Stimulated activated naive CD4-positive, alpha-beta T cell treated with Interleukin-2 at 50 U/mL for 16 hours (primary cell): ENCODE measurements around the gene IL25.
"Not testable (repeated sequence)": the region's sequence is repeated elsewhere in the genome, so short reads cannot be mapped to it uniquely, and the experiment has no call there.

ENCODE experiments used
- DNase-seq: peaks from one replicate; lab custom pipeline; 2025; lab: John Stamatoyannopoulos, UW

The IL25 gene

GRCh38 chr14:23389396-23389795, 16.8 kb downstream of the IL25 start:
- DNase-seq, result no peak

GRCh38 chr14:23389871-23390270, 17.3 kb downstream of the IL25 start:
- not testable (repeated sequence) for DNase-seq

- no peak for DNase-seq
Observed at GRCh38 chr14:23392613-23393012, 20.0 kb downstream of the IL25 start.

DNA sequence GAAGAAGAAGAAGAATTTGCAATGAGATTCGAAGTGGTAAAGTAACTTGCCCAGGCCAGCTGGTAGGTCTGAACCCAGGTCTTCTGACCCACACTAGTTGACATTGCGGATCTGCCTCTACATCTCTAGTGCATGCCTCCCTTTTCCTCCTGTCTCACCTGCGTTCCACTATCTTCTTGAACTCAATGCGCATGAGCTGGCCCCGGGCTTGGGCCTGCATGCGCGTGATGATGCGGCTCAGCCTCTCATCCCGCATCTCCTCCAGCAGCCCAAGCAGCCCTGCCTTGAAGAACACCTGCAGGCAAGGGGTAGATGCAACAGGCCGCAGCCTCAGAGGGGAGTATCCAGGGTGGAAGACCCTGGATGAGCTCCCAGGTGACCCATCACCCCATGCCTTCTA, 23.5 kb downstream of the IL25 start:
- DNase-seq, result no peak

GRCh38 chr14:23396781-23397407, 24.3 kb downstream of the IL25 start:
- DNase-seq, result no peak

- no peak for DNase-seq
Observed at GRCh38 chr14:23398348-23398747, 25.7 kb downstream of the IL25 start.

- DNase-seq, result no peak
Observed at GRCh38 chr14:23399136-23399535, 26.5 kb downstream of the IL25 start.

- no peak for DNase-seq
Observed at GRCh38 chr14:23399591-23399990, 27.0 kb downstream of the IL25 start.

DNA sequence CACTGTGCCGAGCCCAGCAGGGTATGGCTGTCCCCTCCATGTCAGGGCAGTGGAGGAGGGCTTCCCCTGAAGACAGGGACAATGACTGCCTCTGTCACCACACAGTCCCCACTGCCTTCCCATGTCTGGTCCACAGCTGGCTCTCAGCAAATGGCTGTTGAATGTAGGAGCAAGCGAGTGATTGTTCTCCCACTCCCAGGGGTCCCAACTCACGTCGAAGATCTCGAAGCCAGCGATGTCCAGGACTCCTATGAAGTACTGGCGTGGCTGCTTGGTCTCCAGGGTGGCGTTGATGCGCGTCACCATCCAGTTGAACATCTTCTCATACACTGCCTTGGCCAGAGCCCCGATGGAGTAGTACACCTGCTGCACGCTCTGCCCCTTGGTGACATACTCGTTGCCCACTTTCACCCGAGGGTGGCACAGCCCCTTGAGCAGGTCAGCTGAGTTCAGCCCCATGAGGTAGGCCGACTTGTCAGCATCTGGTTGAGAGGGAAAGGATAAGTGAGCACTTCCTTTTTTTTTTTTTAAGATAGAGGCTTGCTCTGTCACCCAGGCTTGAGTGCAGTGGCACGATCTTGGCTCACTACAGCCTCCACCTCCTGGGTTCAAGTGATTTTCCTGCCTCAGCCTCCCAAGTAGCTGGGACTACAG, 28.0 kb downstream of the IL25 start:
- DNase-seq, result not testable (repeated sequence)

- DNase-seq, result no peak
Observed at GRCh38 chr14:23401291-23401690, 28.7 kb downstream of the IL25 start.

DNA sequence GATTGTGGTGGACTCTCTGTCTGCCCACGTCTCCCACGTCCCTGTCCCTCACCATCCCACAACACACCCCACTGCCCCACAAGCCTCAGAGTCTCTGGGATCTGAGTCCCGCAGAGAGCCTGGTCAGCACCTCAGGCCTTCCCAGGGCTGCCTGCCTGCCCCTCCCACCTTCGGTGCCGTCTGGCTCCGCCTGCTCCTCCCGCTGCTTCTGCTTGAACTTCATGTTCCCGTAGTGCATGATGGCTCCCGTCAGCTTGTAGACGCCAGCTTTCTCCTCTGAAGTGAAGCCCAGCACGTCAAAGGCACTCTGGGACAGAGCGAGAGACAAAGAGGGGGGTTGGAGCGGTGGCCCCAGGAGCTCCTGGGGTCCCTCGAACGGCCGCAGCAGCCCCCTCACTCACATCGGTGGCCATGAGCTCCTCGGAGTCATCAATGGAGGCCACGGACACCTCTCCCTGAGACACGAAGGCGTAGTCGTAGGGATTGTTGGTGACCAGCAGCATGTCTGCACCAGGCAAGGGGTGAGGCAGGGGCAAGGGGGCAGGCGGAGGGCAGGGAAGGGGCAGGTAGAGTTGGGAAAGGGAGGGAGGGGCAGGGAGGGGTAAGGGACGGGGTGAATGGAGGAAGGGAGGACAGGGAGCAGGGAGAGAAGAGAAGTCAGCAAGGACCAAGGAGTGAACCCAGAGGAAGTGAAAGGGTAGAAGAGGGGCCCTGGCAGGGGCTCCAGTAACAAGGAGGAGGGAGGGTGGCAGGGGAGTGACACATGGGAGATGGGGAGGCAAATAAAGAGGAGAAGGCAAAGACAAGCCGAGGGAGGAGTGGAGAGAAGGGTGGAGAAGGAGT, 29.9 kb downstream of the IL25 start:
- no peak for DNase-seq

DNA sequence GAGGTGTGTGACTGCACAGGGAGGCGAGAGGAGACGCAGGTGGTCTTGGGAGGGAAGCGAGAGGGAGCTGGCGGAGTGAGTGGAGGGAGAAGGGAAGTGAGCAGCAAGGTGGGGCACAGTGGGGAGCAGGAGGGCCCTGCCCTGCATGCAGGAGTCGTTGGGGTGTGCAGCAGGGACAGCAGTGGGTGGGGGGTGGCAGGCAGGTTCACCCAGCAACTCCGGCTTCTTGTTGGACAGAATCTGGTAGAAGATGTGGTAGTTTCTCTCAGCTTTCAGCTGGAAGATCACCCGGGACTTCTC, 30.5 kb downstream of the IL25 start:
- no peak for DNase-seq

DNA sequence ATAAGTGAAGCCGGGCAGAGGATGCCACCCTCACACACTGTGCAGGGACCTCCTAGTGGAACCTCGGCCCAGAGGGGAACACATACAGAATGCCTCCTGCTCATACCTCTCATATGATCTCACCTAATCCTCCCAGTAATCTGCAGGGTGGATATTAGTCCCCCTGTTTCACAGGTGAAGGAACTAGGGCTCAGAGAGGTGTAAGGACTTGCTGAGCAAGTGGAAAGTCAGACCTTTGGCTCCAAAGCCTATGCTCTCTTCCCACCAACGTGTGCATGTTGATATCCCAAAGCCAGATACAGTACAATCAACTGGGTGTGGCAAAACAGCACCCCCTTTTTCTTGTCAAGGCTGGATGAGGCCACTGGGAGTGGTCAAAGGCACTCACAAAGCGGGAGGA, 31.3 kb downstream of the IL25 start:
- no peak for DNase-seq

- no peak for DNase-seq
Observed at GRCh38 chr14:23404331-23404900, 31.8 kb downstream of the IL25 start.

DNA sequence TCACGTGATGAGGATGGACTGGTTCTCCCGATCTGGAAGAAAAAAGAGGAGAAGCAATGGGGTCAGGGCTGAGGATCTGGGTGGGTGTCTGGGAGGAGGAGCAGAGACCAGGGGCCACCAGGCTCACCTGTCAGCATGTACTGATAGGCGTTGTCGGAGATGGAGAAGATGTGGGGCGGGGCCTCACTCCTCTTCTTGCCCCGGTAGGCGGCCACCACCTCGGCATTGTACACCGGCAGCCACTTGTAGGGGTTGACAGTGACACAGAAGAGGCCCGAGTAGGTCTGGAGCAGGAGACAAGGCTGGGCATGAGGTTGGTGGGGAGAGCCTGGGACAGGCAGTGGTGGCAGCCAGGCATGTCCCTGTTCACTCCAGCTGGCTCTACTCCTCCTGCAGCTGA, 32.5 kb downstream of the IL25 start:
- no peak for DNase-seq

DNA sequence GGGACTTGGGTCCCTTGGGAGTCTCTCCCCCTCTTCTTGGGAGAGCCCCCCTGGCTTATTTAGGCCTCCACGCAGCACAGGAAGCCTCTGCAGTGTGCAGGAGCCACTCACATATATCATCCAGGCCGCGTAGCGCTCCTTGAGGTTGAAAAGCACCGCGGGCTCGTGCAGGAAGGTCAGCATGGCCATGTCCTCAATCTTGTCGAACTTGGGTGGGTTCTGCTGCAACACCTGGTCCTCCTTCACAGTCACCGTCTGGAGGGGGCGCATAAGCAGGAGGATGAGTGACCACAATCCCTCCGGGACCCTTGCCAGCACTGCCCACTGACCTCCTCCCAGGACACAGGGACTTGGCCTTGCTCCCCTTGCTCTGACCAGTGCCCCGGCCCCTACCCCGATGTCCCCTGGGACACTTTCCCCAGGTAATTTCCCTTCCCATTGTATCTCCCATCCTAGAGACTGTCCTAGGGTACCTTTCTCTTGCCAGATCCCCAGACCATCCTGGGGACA, 33.0 kb downstream of the IL25 start:
- DNase-seq, result no peak

DNA sequence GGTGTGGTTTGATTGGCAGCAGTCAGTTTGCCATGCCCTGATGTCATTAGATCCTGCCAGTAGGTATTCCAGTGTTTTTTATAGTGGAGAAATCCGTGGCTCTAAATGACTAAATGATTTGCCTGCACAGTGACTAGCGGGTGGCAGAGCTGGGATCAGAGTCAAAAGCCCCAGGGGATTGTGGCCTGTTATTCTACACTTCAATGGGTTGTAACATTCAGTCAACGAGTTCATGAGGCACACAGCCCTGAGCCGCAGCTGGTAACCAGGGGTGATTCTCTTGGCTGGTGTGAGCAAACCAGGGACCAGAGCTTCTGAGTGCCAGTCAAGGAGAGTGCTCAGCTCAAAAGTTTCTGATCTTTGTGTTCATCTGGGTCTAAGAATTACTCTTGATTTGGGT, 33.6 kb downstream of the IL25 start:
- no peak for DNase-seq

DNA sequence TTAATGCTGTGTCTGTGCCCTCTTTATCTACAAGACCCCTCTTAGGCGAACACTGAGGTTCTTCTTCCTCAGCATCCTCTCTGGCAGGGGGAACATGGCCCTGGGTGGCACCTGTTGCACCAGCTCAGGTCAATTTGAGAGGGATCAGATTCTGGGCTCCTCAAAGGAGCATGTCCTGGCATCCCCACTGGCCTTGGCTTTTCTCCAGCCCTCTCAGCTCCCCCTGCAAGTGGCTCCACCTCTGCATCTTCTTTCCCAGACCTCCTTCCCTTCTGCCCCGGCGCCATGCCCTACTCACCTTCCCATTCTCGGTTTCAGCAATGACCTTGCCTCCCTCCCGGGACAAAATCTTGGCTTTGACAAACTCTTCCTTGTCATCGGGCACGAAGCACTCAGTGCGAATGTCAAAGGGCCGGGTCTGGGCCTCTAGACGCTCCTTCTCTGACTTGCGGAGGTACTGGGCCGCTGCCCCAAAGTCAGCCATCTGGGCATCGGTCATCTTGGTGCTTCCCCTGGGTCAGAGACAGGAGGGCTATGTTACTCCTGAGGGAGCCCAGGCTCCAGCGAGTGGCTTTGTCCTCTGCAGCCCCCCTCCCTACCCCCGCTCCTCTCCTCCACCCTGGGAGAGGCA, 34.2 kb downstream of the IL25 start:
- DNase-seq, result no peak

GRCh38 chr14:23407516-23408306, 35.1 kb downstream of the IL25 start, which contains the start of gene MYH6:
TSS of gene MYH6 (minus strand) at chr14:23408273. CDS start at chr14:23407223, 1,050 bp downstream.
- no peak for DNase-seq

- no peak for DNase-seq
Observed at GRCh38 chr14:23408307-23408630, 35.7 kb downstream of the IL25 start.

DNA sequence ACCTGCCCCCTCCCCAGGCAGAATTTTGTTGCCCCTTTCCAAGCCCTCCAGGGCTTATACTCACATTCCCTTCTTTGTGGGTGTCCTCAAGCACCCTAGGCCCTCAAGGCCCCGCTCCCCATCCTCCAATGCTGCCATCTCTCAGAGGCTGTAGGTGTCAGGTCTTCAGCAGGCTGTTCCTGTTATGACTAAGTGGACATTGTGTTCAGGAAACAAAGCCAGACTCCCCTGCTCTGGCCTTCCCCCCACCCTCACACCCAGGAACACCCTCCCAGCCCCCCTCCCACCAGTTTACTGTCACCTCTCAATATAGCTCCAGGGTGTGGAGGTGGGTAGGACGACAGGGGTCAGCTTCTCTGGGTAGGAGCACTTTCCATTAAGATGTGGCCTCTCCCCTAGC, 36.9 kb downstream of the IL25 start:
- no peak for DNase-seq
